Left lung (tissue), 10 donors: ENCODE results near the gene DCAF17. TPM values are rescaled to one million over a fixed set of nuclear protein-coding genes. Genes with fewer than 3 reads are reported as not detected.
"Not testable (repeated sequence)": the region's sequence is repeated elsewhere in the genome, so short reads cannot be mapped to it uniquely, and the experiment has no call there.

Experiments used
- ATAC-seq: fragments of 200-7000 bp; cut with Tn5 transposase; one replicate; pipeline ENCODE4 v1.9.1; 2020; ENCODE audit warnings: moderate library complexity
- DNase-seq, 4 donors: peaks; one replicate each; pipeline ENCODE4 v3.0.0-alpha.2; 2013 to 2020
- H3K27ac ChIP-seq, 2 donors: fragments of 200-600 bp; sonication (generic) in 1 of 2; one replicate each; pipeline versions ENCODE4 v1.5.0 to v1.8.0; 2020 to 2021
- H3K27me3 ChIP-seq, 2 donors: fragments of 200-600 bp; sonication (generic) in 1 of 2; one replicate each; pipeline versions ENCODE4 v1.5.0 to v1.8.0; 2020 to 2021
- H3K36me3 ChIP-seq, 2 donors: fragments of 200-600 bp; sonication (generic) in 1 of 2; one replicate each; pipeline versions ENCODE4 v1.5.0 to v1.8.0; 2020 to 2021
- H3K4me1 ChIP-seq, 2 donors: fragments of 200-600 bp; one replicate each; pipeline ENCODE4 v1.8.0; 2021
- H3K4me3 ChIP-seq, 2 donors: fragments of 200-600 bp; sonication (generic) in 1 of 2; one replicate each; pipeline versions ENCODE4 v1.5.0 to v1.8.0; 2020 to 2021; ENCODE audit warnings: mild to moderate bottlenecking in 1 of 2
- H3K9me3 ChIP-seq, 2 donors: fragments of 200-600 bp; sonication (generic) in 1 of 2; one replicate each; pipeline versions ENCODE4 v1.5.0 to v1.8.0; 2020 to 2021
- intact Hi-C, 2 donors: fragments of 100-400 bp; cut with DNase I; formaldehyde crosslinking; loops; one replicate each; pipeline versions ENCODE4 v1.11.2 to v1.14.2; 2022
- polyA plus RNA-seq, 6 donors: library from polyadenylated mRNA; unstranded; fragments of 120-200 nt; gene quantifications; one replicate each; pipeline ENCODE4 v1.2.1, GENCODE V29; 2013; ENCODE audit not compliant: insufficient read length in 6 of 6
- total RNA-seq, 2 donors: library from RNA; stranded (reverse); fragmentation: NEBNext Ultra II Directional; extraction: Animal tissue kit (Norgen Biotek cat#: 25700); gene quantifications; one replicate each; pipeline ENCODE4 v1.2.1, GENCODE V29; 2021
- TF ChIP-seq, protein P1 (sequence below), 2 donors: fragments of 200-600 bp; sonication (generic) in 1 of 2; IDR thresholded peaks; one replicate each; pipeline versions ENCODE4 v1.5.0 to v1.8.0; 2021; ENCODE audit warnings: antibody characterized with exemption in 2 of 2
- donor health status: DM: no; HTN: yes; CAD: no.
- donor health status: DM: no; HTN: no; CAD: no.

DCAF17 gene
- total and polyA plus RNA-seq, 8 donors = 14.2 to 36.7 (median 28.3) TPM

DNA sequence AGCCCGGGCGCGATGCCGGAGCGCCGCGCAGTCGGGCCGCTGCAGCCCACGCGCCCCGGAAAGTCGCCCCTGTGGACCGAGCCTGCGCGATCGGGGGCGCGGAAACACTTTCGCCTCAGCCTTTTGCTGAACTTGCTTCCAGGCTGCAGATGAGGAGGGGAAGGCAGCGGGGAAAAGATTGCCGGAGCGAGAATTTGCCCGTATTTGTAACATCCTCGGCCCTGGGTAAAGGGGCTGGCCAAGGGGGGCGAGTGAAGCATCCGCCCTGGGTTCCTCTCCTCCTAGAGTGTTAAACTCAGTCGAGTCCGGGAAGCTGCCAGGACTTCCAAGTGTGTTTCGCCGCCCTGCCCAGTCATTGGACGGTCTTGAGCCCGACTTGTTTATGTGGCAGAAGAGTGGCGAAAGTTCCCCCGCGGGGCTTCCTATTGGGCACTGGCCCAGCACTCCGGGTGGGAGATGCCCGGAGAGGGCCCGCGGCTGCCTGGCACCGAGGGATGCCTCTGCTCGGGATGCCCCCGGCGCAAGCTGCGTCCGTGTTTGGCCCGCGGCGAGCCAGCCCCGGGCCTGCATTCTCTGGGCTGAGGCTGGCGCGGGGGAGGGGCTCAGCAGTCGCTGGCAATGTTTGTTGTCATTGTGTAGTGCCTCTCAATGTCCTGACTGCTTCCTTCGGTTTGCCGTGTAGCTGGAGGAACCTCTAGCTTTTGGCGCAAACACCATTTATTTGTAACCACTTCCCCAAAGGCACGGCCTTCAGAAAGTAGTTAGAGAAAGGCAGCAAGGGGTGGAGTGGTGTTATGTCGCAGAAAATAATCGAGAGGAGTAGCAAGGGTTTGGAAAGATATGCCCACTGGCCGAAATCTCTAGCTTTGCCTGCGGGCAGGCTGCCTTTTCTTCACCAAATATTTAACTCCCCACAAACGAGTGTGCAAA is 89.3 kb downstream of the DCAF17 start:
- Histone ChIP-seq H3K27ac (peak overlapping the region; percentile 86 to 97), H3K9me3 (no peaks in the 10 kb centered on the region), H3K36me3 (no peaks in the 10 kb centered on the region), H3K4me3 (peak overlapping the region; percentile 71 to 89), H3K27me3 (no peaks in the 10 kb centered on the region), H3K4me1 (peaks cover 2 to 22% of the 10 kb centered on the region in 2 donors)
- DNase-seq = peak; percentile 77 to 90 (median 82)
- ATAC-seq = peak; percentile 76
- intact Hi-C loops = no loop called here
- TF ChIP-seq, protein P1, sequence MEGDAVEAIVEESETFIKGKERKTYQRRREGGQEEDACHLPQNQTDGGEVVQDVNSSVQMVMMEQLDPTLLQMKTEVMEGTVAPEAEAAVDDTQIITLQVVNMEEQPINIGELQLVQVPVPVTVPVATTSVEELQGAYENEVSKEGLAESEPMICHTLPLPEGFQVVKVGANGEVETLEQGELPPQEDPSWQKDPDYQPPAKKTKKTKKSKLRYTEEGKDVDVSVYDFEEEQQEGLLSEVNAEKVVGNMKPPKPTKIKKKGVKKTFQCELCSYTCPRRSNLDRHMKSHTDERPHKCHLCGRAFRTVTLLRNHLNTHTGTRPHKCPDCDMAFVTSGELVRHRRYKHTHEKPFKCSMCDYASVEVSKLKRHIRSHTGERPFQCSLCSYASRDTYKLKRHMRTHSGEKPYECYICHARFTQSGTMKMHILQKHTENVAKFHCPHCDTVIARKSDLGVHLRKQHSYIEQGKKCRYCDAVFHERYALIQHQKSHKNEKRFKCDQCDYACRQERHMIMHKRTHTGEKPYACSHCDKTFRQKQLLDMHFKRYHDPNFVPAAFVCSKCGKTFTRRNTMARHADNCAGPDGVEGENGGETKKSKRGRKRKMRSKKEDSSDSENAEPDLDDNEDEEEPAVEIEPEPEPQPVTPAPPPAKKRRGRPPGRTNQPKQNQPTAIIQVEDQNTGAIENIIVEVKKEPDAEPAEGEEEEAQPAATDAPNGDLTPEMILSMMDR (IDR thresholded peaks at IDR 0.05) = no peak

DNA sequence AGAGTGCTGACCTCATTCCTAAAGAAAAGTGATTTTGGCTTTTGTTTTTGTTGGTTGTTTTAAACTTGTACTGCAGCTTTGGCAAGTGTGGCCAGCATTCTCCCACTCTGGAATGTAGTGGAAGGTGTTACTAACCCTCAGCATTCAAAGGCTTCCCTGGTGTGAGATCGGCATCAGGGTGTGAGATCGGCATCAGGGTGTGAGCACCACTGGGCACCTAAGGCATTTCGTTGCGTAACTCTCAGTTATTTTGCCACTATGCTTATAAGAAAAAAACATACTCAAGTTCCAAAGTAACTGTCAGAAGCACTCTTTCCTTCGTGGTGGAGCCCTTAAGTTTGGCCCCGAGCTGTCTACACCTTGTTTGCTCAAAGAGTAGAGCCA is 90.0 kb downstream of the DCAF17 start:
- TF ChIP-seq, protein P1 (IDR thresholded peaks at IDR 0.05) = no peak
- Histone ChIP-seq H3K36me3 (no peaks in the 10 kb centered on the region), H3K27ac (peak overlapping the region; percentile 86 to 97), H3K4me1 (peaks cover 2 to 22% of the 10 kb centered on the region in 2 donors), H3K27me3 (no peaks in the 10 kb centered on the region), H3K9me3 (no peaks in the 10 kb centered on the region), H3K4me3 (peak overlapping the region; percentile 71 to 89)
- intact Hi-C loops = no loop called here
- DNase-seq (peak in 2 of 4 donors; percentile 37 to 54), ATAC-seq (peak; percentile 62)

DNA sequence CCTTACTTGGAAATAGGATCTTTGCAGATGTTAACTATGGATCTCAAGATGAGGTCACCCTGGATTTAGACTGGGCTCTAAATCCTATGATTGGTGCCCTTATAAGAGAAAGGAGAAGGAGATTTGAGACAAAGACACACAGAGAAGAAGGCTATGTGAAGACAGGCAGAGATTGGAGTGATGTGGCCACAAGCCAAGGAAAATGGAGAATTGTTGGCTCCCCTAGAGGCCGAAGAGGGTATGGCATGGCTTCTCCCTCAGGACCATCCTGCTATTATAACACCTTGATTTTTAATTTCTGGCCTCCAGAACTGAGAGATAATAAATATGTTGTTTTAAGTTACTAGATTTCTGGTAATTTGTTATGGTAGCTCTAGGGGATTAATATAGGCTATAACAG is 95.9 kb downstream of the DCAF17 start:
- Histone ChIP-seq H3K4me3 (no peak overlapping the region), H3K4me1 (peaks cover 7 to 16% of the 10 kb centered on the region in 2 donors), H3K36me3 (no peaks in the 10 kb centered on the region), H3K27me3 (no peaks in the 10 kb centered on the region), H3K9me3 (no peaks in the 10 kb centered on the region), H3K27ac (no peak overlapping the region)
- DNase-seq (no peak), ATAC-seq (peak; percentile 5)
- intact Hi-C loops = no loop called here
- TF ChIP-seq, protein P1 (IDR thresholded peaks at IDR 0.05) = peak; percentile 28 to 59

DNA sequence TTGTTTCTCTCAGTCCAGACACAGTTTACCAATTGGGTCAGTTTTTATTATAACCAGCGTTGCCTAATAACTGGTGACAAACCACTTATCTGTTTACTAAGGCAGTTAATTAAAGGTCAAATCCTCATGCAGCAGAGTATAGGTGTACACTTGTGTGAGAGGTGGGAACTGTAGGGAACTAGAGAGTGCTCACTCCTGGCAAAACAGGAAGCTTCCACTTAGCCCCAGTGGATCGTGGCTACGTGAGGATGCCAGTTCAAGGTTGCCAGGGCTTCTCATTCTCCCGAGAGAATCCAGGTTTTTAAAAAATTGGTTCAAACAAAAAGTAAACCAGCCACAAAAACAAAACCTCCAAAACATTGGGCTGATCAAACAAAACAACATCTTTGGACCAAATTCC is 96.4 kb downstream of the DCAF17 start:
- no peak overlapping the region for H3K4me3 ChIP-seq
- no peaks in the 10 kb centered on the region for H3K36me3 ChIP-seq
- DNase-seq (no peak), ATAC-seq (peak; percentile 59)
- no peak overlapping the region for H3K27ac ChIP-seq
- TF ChIP-seq, protein P1 (IDR thresholded peaks at IDR 0.05) = no peak
- no peaks in the 10 kb centered on the region for H3K9me3 ChIP-seq
- intact Hi-C loops = no loop called here
- peaks cover 7 to 16% of the 10 kb centered on the region in 2 donors for H3K4me1 ChIP-seq
- H3K27me3 ChIP-seq = no peaks in the 10 kb centered on the region

DNA sequence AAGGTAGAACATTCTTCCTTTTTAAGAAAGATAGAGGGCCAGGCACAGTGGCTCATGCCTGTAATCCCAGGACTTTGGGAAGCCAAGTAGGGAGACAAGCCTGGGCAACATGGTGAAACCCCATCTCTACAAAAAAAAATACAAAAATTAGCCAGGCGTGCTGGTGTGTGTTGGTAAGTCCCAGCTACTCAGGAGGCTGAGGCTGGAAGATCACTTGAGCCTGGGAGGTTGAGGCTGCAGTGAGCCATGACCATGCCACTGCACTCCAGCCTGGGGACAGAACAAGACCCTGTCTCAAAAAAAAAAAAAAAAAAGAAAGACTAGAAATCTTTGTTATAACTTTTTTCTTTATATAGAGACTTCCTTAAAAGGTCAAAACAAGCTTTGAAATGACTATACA is 96.8 kb downstream of the DCAF17 start:
- intact Hi-C loops, DNase-seq, H3K9me3 ChIP-seq, H3K27me3 ChIP-seq, H3K4me3 ChIP-seq, H3K36me3 ChIP-seq, ATAC-seq: not testable (repeated sequence)
- peak overlapping the region in 1 of 2 donors; percentile 57 for H3K27ac ChIP-seq
- H3K4me1 ChIP-seq = peaks cover 7 to 16% of the 10 kb centered on the region in 2 donors
